SK-N-SH treated with all-trans-retinoic acid at 6 μM for 48 hours (cell line): Measurements from ENCODE around the gene ACSL5.

Experiments used
- ATAC-seq: fragments of 200-7000 bp; cut with Tn5 transposase; 3 replicates; pipeline ENCODE4 v1.9.1; 2020; ENCODE audit warnings: mild to moderate bottlenecking, moderate library complexity
- ARNTL ChIP-seq: fragments of 450-650 bp; formaldehyde crosslinking; IDR thresholded peaks from 2 replicates; pipeline ENCODE4 v1.5.0; 2020; ENCODE audit warnings: low read depth, mild to moderate bottlenecking, moderate library complexity, borderline replicate concordance
- CSDC2 ChIP-seq: fragments of 250-450 bp; sonication (Bioruptor Pico); IDR thresholded peaks from 2 replicates; pipeline ENCODE4 v1.5.0; 2020; ENCODE audit warnings: mild to moderate bottlenecking, moderate library complexity
- ESRRG ChIP-seq: fragments of 250-450 bp; sonication (Bioruptor Pico); IDR thresholded peaks from 2 replicates; pipeline ENCODE4 v1.6.1; 2021; ENCODE audit warnings: mild to moderate bottlenecking
- GLIS3 ChIP-seq: fragments of 250-450 bp; sonication (Bioruptor Pico); IDR thresholded peaks from 2 replicates; pipeline ENCODE4 v1.5.0; 2020; ENCODE audit warnings: mild to moderate bottlenecking, moderate library complexity
- ISL1 ChIP-seq: fragments of 250-450 bp; sonication (Bioruptor Pico); IDR thresholded peaks from 2 replicates; pipeline ENCODE4 v2.1.2; 2022; ENCODE audit warnings: mild to moderate bottlenecking, moderate library complexity
- PPARA ChIP-seq: fragments of 250-450 bp; sonication (Bioruptor Pico); IDR thresholded peaks from 2 replicates; pipeline ENCODE4 v1.5.0; 2020; ENCODE audit warnings: mild to moderate bottlenecking, borderline replicate concordance
- RARB ChIP-seq: fragments of 250-450 bp; sonication (Bioruptor Pico); IDR thresholded peaks from 2 replicates; pipeline ENCODE4 v1.8.0; 2021; ENCODE audit warnings: mild to moderate bottlenecking, moderate library complexity
- SNAI2 ChIP-seq: fragments of 250-450 bp; sonication (Bioruptor Pico); IDR thresholded peaks from 2 replicates; pipeline ENCODE4 v1.5.0; 2020; ENCODE audit warnings: mild to moderate bottlenecking, moderate library complexity
- TOX ChIP-seq: fragments of 250-450 bp; sonication (Bioruptor Pico); IDR thresholded peaks from 2 replicates; pipeline ENCODE4 v1.8.0; 2021; ENCODE audit warnings: mild to moderate bottlenecking, moderate library complexity, borderline replicate concordance
- ZC3H10 ChIP-seq: fragments of 250-450 bp; sonication (Bioruptor Pico); IDR thresholded peaks from 2 replicates; pipeline ENCODE4 v1.5.1; 2021; ENCODE audit warnings: mild to moderate bottlenecking, moderate library complexity
- ZFP3 ChIP-seq: fragments of 250-450 bp; sonication (Bioruptor Pico); IDR thresholded peaks from 2 replicates; pipeline ENCODE4 v1.5.0; 2020; ENCODE audit warnings: mild to moderate bottlenecking, moderate library complexity
- ZFP30 ChIP-seq: fragments of 450-650 bp; formaldehyde crosslinking; IDR thresholded peaks from 2 replicates; pipeline ENCODE4 v1.5.0; 2022; ENCODE audit warnings: mild to moderate bottlenecking, moderate library complexity
- ZNF70 ChIP-seq: fragments of 450-650 bp; formaldehyde crosslinking; IDR thresholded peaks from 2 replicates; pipeline ENCODE4 v1.5.0; 2020; ENCODE audit warnings: mild to moderate bottlenecking, moderate library complexity
- ZNF8 ChIP-seq: fragments of 450-650 bp; formaldehyde crosslinking; IDR thresholded peaks from 2 replicates; pipeline ENCODE4 v1.5.0; 2020; ENCODE audit warnings: mild to moderate bottlenecking, moderate library complexity
- TF ChIP-seq, protein P1 (sequence below): fragments of 250-450 bp; sonication (Bioruptor Pico); IDR thresholded peaks from 2 replicates; pipeline ENCODE4 v1.5.0; 2020; ENCODE audit warnings: mild to moderate bottlenecking, moderate library complexity
- TF ChIP-seq, protein P2 (sequence below): fragments of 250-450 bp; sonication (Bioruptor Pico); IDR thresholded peaks from 2 replicates; pipeline ENCODE4 v1.8.0; 2020; ENCODE audit warnings: mild to moderate bottlenecking, moderate library complexity, borderline replicate concordance
- TF ChIP-seq, protein P3 (sequence below): fragments of 250-450 bp; sonication (Bioruptor Pico); IDR thresholded peaks from 2 replicates; pipeline ENCODE4 v1.8.0; 2021; ENCODE audit warnings: low read depth, mild to moderate bottlenecking, moderate library complexity, borderline replicate concordance
- TF ChIP-seq, protein P4 (sequence below): fragments of 250-450 bp; sonication (Bioruptor Pico); IDR thresholded peaks from 2 replicates; pipeline ENCODE4 v1.5.1; 2020; ENCODE audit warnings: low read depth, mild to moderate bottlenecking, moderate library complexity
- TF ChIP-seq, protein P5 (sequence below): fragments of 250-450 bp; sonication (Bioruptor Pico); IDR thresholded peaks from 2 replicates; pipeline ENCODE4 v1.5.1; 2021; ENCODE audit warnings: mild to moderate bottlenecking, moderate library complexity

ACSL5 gene

DNA sequence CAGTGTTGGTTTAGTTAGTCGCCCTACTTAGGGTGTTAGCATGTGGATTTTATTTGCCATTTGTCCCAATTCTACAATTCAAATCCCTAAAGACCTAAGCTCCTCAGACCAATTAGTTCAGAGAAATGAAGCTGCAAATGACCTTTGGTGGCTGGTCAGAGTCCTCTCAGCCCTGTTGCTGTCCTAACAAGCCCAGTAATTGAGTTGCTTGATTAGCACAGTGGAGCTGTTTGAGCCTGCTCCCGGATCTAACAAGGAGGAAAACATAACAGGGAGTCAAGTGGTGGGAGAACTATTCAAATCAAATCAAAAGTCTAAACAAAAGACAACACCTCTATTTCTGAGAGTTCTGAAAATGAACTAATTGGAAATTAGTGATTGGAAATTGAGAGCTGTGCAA, 50.7 kb downstream of the ACSL5 start:
- TF ChIP-seq GLIS3 (CRISPR knock-in tag): no peak
- TF ChIP-seq, protein P1, sequence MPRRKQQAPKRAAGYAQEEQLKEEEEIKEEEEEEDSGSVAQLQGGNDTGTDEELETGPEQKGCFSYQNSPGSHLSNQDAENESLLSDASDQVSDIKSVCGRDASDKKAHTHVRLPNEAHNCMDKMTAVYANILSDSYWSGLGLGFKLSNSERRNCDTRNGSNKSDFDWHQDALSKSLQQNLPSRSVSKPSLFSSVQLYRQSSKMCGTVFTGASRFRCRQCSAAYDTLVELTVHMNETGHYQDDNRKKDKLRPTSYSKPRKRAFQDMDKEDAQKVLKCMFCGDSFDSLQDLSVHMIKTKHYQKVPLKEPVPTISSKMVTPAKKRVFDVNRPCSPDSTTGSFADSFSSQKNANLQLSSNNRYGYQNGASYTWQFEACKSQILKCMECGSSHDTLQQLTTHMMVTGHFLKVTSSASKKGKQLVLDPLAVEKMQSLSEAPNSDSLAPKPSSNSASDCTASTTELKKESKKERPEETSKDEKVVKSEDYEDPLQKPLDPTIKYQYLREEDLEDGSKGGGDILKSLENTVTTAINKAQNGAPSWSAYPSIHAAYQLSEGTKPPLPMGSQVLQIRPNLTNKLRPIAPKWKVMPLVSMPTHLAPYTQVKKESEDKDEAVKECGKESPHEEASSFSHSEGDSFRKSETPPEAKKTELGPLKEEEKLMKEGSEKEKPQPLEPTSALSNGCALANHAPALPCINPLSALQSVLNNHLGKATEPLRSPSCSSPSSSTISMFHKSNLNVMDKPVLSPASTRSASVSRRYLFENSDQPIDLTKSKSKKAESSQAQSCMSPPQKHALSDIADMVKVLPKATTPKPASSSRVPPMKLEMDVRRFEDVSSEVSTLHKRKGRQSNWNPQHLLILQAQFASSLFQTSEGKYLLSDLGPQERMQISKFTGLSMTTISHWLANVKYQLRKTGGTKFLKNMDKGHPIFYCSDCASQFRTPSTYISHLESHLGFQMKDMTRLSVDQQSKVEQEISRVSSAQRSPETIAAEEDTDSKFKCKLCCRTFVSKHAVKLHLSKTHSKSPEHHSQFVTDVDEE: no peak
- no peak for ATAC-seq

DNA sequence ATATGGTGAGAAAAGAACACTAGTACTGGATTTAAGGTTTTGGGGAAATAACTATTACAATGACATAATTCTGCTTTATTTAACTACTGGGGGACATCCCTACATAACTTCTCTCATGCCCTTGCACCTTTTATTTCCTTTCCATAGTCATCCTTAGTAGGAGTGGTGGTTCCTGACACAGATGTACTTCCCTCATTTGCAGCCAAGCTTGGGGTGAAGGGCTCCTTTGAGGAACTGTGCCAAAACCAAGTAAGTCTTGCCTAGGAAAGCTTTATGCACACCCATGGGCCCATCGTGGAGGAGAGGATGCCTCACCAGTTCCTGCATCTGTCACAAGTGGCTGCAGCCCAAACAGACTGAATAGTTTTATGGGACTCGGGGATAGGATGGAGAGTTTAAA, 52.2 kb downstream of the ACSL5 start:
- no peak for TF ChIP-seq ZNF8 (CRISPR knock-in tag)
- TF ChIP-seq, protein P2, sequence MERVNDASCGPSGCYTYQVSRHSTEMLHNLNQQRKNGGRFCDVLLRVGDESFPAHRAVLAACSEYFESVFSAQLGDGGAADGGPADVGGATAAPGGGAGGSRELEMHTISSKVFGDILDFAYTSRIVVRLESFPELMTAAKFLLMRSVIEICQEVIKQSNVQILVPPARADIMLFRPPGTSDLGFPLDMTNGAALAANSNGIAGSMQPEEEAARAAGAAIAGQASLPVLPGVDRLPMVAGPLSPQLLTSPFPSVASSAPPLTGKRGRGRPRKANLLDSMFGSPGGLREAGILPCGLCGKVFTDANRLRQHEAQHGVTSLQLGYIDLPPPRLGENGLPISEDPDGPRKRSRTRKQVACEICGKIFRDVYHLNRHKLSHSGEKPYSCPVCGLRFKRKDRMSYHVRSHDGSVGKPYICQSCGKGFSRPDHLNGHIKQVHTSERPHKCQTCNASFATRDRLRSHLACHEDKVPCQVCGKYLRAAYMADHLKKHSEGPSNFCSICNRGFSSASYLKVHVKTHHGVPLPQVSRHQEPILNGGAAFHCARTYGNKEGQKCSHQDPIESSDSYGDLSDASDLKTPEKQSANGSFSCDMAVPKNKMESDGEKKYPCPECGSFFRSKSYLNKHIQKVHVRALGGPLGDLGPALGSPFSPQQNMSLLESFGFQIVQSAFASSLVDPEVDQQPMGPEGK (CRISPR knock-in tag): no peak
- TF ChIP-seq, protein P3, sequence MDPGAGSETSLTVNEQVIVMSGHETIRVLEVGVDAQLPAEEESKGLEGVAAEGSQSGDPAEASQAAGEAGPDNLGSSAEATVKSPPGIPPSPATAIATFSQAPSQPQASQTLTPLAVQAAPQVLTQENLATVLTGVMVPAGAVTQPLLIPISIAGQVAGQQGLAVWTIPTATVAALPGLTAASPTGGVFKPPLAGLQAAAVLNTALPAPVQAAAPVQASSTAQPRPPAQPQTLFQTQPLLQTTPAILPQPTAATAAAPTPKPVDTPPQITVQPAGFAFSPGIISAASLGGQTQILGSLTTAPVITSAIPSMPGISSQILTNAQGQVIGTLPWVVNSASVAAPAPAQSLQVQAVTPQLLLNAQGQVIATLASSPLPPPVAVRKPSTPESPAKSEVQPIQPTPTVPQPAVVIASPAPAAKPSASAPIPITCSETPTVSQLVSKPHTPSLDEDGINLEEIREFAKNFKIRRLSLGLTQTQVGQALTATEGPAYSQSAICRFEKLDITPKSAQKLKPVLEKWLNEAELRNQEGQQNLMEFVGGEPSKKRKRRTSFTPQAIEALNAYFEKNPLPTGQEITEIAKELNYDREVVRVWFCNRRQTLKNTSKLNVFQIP (CRISPR knock-in tag): no peak
- TF ChIP-seq PPARA: no peak
- no peak for ATAC-seq

DNA sequence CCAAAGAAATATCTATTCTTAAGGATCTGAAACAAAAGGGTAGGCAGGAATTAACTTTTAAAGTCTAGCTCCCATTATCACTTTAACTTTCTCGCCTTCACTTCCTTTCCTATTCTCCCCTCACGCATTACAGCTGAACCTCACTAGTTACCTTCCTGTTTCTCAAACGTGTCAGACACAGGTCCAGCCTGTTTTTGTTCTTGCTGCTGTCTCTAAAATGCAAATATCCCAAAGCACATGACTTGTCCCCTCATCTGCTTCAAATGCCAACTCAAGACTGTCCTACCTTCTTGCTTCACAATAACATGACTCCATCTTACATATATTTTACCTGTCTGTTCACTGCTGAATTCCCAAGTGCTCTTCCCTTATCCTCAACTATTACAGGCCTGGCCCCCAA, 55.2 kb downstream of the ACSL5 start:
- ATAC-seq: no peak
- TF ChIP-seq, protein P3 (CRISPR knock-in tag): no peak
- TF ChIP-seq TOX (CRISPR knock-in tag) (no peak), ZC3H10 (CRISPR knock-in tag) (no peak), ESRRG (CRISPR knock-in tag) (no peak), SNAI2 (no peak), RARB (no peak), PPARA (no peak), ISL1 (CRISPR knock-in tag) (no peak), ZFP3 (CRISPR knock-in tag) (no peak)
- TF ChIP-seq, protein P4, sequence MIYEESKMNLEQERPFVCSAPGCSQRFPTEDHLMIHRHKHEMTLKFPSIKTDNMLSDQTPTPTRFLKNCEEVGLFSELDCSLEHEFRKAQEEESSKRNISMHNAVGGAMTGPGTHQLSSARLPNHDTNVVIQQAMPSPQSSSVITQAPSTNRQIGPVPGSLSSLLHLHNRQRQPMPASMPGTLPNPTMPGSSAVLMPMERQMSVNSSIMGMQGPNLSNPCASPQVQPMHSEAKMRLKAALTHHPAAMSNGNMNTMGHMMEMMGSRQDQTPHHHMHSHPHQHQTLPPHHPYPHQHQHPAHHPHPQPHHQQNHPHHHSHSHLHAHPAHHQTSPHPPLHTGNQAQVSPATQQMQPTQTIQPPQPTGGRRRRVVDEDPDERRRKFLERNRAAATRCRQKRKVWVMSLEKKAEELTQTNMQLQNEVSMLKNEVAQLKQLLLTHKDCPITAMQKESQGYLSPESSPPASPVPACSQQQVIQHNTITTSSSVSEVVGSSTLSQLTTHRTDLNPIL (CRISPR knock-in tag): no peak

DNA sequence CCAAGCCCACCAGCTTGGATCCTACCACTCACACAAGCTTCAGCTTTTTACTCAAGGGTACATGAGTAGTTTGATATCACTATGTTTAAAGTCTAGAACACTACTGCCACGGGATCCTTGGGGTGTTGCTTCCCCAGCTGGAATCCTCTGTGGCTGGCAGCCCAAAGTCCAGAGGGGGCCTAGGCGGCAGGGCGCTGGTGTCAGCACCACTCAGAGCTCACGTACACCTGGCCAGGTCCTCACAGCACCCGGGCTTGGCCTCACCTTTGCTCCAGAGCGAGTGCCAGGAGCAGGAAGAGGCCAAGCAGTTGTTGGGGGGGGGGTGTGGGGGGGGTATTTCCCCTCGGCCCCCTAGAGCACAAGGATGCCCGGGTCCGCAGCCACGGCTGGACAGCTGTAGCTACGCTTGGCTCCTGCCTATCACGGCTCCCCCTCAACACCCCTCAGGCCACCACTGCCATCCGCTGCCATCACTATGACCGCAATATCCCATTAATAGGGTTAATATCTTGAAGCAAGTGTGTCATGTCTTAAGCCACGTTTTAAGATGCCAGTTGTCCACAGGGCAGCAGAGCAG, 55.8 kb downstream of the ACSL5 start:
- TF ChIP-seq ZFP30: no peak
- no peak for TF ChIP-seq SNAI2
- no peak for TF ChIP-seq ESRRG (CRISPR knock-in tag)
- TF ChIP-seq ISL1 (CRISPR knock-in tag): no peak
- no peak for TF ChIP-seq RARB
- no peak for TF ChIP-seq ARNTL (CRISPR knock-in tag)
- TF ChIP-seq CSDC2: no peak
- no peak for TF ChIP-seq PPARA
- TF ChIP-seq, protein P3 (CRISPR knock-in tag): no peak
- TF ChIP-seq, protein P5, sequence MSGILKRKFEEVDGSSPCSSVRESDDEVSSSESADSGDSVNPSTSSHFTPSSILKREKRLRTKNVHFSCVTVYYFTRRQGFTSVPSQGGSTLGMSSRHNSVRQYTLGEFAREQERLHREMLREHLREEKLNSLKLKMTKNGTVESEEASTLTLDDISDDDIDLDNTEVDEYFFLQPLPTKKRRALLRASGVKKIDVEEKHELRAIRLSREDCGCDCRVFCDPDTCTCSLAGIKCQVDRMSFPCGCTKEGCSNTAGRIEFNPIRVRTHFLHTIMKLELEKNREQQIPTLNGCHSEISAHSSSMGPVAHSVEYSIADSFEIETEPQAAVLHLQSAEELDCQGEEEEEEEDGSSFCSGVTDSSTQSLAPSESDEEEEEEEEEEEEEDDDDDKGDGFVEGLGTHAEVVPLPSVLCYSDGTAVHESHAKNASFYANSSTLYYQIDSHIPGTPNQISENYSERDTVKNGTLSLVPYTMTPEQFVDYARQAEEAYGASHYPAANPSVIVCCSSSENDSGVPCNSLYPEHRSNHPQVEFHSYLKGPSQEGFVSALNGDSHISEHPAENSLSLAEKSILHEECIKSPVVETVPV (CRISPR knock-in tag): no peak
- TF ChIP-seq TOX (CRISPR knock-in tag): no peak
- no peak for TF ChIP-seq ZNF70
- TF ChIP-seq, protein P1: no peak
- TF ChIP-seq GLIS3 (CRISPR knock-in tag): no peak
- no peak for ATAC-seq
